ENCODE measurements around the gene CCT2. TPM values are rescaled to one million over a fixed set of nuclear protein-coding genes. Genes with fewer than 3 reads are reported as not detected.

The CCT2 gene
- total and polyA plus RNA-seq, 10 of the 15 experiments (the other 5 are each of a cell fraction or from before 2014, with no cell fraction given) = 242 to 418 (median 348) TPM

- TF ChIP-seq KDM1A (IDR thresholded peaks at IDR 0.05; ENCODE audit: borderline replicate concordance) = no peak
- TF ChIP-seq, protein P1, sequence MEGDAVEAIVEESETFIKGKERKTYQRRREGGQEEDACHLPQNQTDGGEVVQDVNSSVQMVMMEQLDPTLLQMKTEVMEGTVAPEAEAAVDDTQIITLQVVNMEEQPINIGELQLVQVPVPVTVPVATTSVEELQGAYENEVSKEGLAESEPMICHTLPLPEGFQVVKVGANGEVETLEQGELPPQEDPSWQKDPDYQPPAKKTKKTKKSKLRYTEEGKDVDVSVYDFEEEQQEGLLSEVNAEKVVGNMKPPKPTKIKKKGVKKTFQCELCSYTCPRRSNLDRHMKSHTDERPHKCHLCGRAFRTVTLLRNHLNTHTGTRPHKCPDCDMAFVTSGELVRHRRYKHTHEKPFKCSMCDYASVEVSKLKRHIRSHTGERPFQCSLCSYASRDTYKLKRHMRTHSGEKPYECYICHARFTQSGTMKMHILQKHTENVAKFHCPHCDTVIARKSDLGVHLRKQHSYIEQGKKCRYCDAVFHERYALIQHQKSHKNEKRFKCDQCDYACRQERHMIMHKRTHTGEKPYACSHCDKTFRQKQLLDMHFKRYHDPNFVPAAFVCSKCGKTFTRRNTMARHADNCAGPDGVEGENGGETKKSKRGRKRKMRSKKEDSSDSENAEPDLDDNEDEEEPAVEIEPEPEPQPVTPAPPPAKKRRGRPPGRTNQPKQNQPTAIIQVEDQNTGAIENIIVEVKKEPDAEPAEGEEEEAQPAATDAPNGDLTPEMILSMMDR (IDR thresholded peaks at IDR 0.05 in 2 of 3, conservative IDR thresholded peaks at IDR 0.05 in 1 of 3; ENCODE audit: control insufficient read depth in 2 of 3, extremely low read depth in 1 of 3, insufficient read depth in 1 of 3, low read depth in 3 of 3, low read length in 3 of 3) = no peak
- TF ChIP-seq CBFB (IDR thresholded peaks at IDR 0.05; ENCODE audit: low read depth) = no peak
- TF ChIP-seq ESRRA (IDR thresholded peaks at IDR 0.05; ENCODE audit: low read length) = no peak
- no peak for TF ChIP-seq NFIC (IDR thresholded peaks at IDR 0.05; ENCODE audit: low read depth, low read length)
- no peak for TF ChIP-seq BHLHE40 (IDR thresholded peaks at IDR 0.05; ENCODE audit: borderline replicate concordance in 1 of 2, low read depth in 2 of 2, low read length in 1 of 2)
- no peak for TF ChIP-seq ZNF24 (IDR thresholded peaks at IDR 0.05)
- TF ChIP-seq ZBTB4 (CRISPR knock-in tag; IDR thresholded peaks at IDR 0.05) = no peak
- TF ChIP-seq, protein P2, sequence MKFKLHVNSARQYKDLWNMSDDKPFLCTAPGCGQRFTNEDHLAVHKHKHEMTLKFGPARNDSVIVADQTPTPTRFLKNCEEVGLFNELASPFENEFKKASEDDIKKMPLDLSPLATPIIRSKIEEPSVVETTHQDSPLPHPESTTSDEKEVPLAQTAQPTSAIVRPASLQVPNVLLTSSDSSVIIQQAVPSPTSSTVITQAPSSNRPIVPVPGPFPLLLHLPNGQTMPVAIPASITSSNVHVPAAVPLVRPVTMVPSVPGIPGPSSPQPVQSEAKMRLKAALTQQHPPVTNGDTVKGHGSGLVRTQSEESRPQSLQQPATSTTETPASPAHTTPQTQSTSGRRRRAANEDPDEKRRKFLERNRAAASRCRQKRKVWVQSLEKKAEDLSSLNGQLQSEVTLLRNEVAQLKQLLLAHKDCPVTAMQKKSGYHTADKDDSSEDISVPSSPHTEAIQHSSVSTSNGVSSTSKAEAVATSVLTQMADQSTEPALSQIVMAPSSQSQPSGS (IDR thresholded peaks at IDR 0.05; ENCODE audit: low read length) = no peak
- TF ChIP-seq SREBF1 (IDR thresholded peaks at IDR 0.05; ENCODE audit: low read length) = no peak
- TF ChIP-seq BACH1 (IDR thresholded peaks at IDR 0.05; ENCODE audit: borderline replicate concordance) = no peak
- no peak for TF ChIP-seq NR2C1 (IDR thresholded peaks at IDR 0.05)
- TF ChIP-seq, protein P3, sequence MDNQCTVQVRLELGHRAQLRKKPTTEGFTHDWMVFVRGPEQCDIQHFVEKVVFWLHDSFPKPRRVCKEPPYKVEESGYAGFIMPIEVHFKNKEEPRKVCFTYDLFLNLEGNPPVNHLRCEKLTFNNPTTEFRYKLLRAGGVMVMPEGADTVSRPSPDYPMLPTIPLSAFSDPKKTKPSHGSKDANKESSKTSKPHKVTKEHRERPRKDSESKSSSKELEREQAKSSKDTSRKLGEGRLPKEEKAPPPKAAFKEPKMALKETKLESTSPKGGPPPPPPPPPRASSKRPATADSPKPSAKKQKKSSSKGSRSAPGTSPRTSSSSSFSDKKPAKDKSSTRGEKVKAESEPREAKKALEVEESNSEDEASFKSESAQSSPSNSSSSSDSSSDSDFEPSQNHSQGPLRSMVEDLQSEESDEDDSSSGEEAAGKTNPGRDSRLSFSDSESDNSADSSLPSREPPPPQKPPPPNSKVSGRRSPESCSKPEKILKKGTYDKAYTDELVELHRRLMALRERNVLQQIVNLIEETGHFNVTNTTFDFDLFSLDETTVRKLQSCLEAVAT (IDR thresholded peaks at IDR 0.05) = no peak
These were observed 3.8 kb downstream of the CCT2 start (continued) for GRCh38 chr12:69589082-69589481.
